NCI-H526 (cell line): ENCODE measurements around the gene PCSK5.
"Not testable (repeated sequence)": the region's sequence is repeated elsewhere in the genome, so short reads cannot be mapped to it uniquely, and the experiment has no call there.

ENCODE experiments used
- DNase-seq, 2 experiments: peaks; one replicate each; lab custom pipeline; 2025; lab: John Stamatoyannopoulos, UW

Gene PCSK5

DNA sequence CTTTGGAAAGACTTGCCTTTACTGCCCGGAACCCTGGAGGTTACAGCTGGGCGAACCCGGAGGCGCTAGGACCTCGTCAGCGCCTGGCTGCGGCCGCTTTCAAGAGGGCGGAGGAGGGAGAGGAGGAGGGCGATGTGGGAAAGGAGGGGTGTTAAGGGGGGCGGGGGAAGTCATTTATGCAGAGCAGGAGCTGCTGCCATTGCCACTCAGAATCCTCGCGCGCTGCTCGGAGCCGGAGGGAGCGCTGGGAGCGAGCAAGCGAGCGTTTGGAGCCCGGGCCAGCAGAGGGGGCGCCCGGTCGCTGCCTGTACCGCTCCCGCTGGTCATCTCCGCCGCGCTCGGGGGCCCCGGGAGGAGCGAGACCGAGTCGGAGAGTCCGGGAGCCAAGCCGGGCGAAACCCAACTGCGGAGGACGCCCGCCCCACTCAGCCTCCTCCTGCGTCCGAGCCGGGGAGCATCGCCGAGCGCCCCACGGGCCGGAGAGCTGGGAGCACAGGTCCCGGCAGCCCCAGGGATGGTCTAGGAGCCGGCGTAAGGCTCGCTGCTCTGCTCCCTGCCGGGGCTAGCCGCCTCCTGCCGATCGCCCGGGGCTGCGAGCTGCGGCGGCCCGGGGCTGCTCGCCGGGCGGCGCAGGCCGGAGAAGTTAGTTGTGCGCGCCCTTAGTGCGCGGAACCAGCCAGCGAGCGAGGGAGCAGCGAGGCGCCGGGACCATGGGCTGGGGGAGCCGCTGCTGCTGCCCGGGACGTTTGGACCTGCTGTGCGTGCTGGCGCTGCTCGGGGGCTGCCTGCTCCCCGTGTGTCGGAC is at the start of gene PCSK5:
TSS of gene PCSK5 (plus strand) at position 202 of the 805 bp plus-strand sequence. CDS start at position 711, 509 bp downstream.
- DNase-seq: peak; percentile 90 to 95

DNA sequence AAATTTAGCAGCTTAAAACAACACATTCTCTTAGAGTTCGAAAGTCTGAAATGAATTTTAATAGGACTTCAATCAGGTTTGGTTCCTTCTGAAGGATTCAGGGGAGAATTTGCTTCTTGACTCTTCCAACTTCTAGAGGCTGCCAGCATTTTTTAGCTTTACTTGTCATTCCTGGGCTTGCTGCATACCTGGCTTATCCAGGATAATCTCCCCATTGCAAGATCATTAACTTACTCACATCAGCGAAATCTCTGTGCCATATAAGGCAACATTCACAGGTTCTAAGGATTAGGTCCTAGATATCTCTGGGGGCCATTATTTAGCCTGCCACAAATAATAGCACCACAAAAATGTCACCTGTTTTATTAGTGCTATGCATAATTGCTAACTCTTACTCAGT is 46.2 kb upstream of the PCSK5 start:
- DNase-seq: no peak

GRCh38 chr9:75845806-75846205 is 44.7 kb upstream of the PCSK5 start:
- DNase-seq: no peak

GRCh38 chr9:75847085-75847484 is 43.4 kb upstream of the PCSK5 start:
- DNase-seq: no peak

GRCh38 chr9:75850459-75851200 is 39.8 kb upstream of the PCSK5 start:
- no peak for DNase-seq

GRCh38 chr9:75851917-75852316 is 38.6 kb upstream of the PCSK5 start:
- DNase-seq: no peak

DNA sequence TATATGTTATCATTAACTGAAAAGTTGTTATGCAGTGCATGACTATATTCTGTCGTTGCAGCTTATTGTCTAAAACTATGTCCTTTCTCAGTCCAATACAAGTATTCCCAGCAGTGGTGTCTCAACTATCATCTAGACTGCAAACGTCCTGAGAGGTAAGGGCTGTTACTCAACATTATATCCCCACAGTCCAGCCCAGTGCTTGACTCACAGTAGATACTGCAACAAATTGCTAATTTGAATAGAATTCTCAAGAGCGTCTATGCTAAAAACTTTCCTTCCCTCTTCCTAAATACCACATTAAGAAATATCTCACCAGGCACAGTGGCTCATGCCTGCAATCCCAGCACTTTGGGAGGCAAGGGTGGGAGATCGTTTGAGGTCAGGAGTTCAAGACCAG is 37.7 kb upstream of the PCSK5 start:
- no peak for DNase-seq

DNA sequence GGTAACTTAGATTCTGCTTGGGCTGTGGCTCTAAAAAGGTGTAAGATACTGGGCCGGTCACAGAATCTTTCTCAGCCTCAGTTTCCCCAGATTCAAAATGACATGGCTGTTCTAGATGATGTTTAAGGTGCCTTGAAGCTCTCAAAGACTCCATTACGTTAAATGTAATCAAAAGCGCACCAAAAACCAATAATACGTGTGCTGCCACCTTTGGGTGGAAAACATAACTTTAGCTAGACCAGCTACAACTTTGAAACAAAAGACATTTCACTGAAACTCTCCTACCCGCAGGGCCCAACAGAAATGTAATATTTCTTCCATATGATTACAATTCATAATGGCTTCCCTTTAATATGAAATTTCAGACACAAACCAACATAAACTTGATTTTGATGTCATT is 35.0 kb upstream of the PCSK5 start:
- peak in 1 of 2 experiments; percentile 67 for DNase-seq

GRCh38 chr9:75858497-75859092 is 31.9 kb upstream of the PCSK5 start:
- no peak for DNase-seq

GRCh38 chr9:75864266-75864665 is 26.2 kb upstream of the PCSK5 start:
- no peak for DNase-seq

DNA sequence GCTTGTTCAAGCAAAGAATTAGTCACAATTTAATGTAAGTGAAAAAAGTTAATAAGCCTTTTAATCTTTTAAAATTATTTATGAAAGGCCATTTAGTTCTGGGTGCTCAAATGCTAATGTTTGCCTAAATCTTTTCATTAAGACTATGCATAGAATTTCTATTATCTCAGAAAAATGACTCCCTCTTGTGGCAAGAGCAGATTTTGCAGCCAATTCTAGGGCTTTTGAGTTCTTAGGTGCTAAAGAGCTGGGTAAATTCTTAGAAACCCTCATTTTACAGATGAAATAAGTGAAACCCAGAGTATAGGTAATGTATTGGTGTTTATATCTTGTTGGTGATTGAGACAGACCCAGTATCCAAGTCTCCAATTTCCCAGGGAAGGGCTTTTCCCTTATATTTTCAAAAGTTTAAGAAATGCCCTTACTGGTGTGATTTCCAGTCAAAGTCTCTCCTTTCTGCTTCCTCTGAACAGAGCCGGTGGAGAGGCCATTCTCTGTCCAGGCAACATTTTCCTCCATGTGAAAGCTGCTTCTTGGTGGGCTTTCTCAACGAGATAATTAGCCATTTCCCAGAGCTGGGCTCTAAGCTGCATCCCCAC is 24.1 kb upstream of the PCSK5 start:
- DNase-seq: peak; percentile 26 to 66

DNA sequence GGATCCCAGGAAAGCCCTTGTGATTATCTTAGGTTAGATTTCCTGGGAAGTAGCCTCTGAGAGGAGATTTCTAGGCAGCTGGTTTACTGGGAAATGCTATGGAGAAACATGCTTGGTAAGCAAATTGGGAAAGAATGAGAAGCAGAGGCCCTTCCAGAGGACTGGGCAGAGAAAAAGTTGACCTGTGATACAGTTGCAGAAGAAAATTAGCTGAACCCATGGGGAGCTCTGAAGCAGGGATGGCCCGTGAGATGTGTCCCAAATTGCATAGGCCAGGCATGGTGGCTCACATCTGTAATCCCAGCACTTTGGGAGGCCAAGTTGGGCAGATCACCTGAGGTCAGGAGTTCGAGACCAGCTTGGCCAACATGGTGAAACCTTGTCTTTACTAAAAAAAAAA is 21.9 kb upstream of the PCSK5 start:
- not testable (repeated sequence) for DNase-seq

DNA sequence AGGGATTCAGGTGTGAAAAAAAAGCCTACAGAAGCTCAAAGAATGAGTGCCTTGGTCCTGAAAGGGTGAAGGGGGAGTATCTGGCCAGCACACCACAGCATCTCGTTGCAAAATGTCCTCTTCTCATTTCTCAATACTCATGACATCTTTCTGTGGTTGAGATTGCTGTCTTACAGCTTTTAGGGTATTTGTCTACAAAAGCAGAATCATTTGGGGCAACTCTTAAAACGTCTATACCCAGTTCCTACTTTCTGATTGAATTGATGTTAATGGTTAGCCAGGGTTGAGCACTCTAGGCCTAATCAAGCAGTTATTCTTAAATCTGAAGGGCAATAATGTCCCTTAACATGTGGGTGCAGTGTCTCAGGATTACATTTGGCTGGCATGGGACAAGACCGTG is 21.2 kb upstream of the PCSK5 start:
- DNase-seq: no peak

GRCh38 chr9:75870450-75870849 is 20.0 kb upstream of the PCSK5 start:
- no peak for DNase-seq

- no peak for DNase-seq
Measured at GRCh38 chr9:75871624-75872023, 18.8 kb upstream of the PCSK5 start.

DNA sequence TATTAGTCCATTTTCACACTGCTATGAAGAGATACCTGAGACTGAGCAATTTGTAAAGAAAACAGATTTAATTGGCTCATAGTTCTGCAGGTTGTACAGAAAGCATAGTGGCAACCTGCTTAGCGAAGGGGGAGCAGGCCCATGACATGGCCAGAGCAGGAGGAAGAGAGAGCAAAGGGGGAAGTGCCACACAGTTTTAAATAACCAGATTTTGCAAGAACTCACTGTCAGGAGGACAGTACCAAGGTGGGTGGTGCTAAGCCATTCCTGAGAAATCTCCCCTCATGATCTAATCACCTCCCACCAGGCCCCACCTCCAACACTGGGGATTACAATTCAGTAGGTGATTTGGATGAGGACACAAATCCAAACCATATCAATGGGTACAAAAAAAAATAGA is 16.8 kb upstream of the PCSK5 start:
- DNase-seq: no peak

DNA sequence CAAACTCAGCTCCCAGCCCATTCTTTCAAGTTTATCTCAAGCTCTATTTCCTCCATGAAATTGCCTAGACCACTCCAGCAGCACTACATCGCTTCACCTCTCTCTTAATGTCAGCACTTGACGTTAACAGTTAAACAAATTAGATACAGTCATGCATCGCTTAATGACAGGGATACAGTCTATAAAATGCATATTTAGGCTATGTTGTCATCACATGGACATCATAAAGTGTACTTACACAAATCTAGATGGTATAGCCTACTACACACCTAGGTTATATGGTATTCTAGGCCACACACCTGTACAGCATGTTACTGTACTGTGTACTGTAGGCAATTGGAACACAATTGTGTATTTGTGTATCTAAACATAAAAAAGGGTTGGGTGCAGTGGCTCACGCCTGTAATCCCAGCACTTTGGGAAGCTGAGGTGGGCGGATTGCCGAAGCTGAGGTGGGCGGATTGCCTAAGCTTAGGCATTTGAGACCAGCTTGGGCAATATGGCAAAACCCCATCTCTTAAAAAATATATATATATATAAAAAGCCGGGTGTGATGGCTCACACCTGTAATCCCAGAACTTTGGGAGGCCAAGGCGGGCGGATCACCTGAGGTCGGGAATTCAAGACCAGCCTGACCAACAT is 13.4 kb upstream of the PCSK5 start:
- DNase-seq: peak; percentile 16 to 18

GRCh38 chr9:75878488-75878860 is 12.0 kb upstream of the PCSK5 start:
- no peak for DNase-seq

- no peak for DNase-seq
Measured at GRCh38 chr9:75880618-75881017, 9.9 kb upstream of the PCSK5 start.

- DNase-seq: no peak
Measured at GRCh38 chr9:75881761-75882160, 8.7 kb upstream of the PCSK5 start.

DNA sequence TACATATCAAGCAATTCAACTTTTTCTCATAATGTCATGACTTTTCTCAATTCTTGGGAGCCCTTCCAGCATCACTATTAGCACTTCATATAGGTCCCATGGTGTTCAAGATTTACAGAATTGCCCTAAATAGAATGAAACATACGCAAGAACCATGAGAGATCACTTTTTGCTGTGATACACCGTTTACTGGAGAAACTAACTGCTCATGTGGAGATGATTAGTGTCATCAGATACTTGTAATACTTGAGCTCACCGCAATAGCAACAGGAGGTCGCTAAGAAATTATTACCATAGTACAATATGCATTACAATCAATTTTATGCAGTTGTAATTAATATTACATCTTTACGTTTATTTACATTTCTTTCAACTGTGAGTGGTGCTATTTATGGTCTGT is 4.8 kb upstream of the PCSK5 start:
- DNase-seq: no peak

DNA sequence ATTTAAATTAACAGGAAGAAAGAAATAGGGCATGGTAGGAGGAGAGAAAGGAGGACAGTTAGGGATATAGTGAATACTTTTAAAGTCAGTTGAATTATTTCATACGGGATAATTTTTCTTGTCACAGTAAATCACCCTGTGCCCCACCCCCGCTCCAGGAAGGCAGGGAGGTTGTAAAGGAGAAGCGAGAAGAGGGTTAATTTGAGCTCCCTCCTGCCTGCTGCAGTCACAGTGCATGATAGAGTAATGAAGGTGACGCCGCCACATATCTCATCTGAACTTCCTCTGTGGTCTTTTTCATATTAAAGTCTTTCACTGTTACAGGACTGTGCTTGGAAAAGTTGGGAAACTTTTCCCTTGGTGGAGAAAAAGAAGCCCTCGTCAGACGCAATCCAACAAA is 896 bp upstream of the PCSK5 start:
- peak in 1 of 2 experiments; percentile 19 for DNase-seq
